Chondrocyte (in vitro differentiated cells): Measurements from ENCODE around the gene NDUFAF2. TPM values are rescaled to one million over a fixed set of nuclear protein-coding genes. Genes with fewer than 3 reads are reported as not detected.

Source experiments
- DNase-seq: peaks from one replicate; pipeline ENCODE4 v3.0.0; 2021; ENCODE audit warnings: mixed read lengths, low spot score
- H3K27ac Mint-ChIP-seq: one replicate; pipeline ENCODE4 v1.8.0; 2021; ENCODE audit warnings: mild to moderate bottlenecking, moderate library complexity, mixed read lengths; ENCODE audit not compliant: unreplicated experiment
- H3K27me3 Mint-ChIP-seq: 2 replicates; pipeline ENCODE4 v1.8.0; 2021; ENCODE audit warnings: low read depth, mixed read lengths
- H3K36me3 Mint-ChIP-seq: 2 replicates; pipeline ENCODE4 v1.8.0; 2021; ENCODE audit warnings: low read depth, mixed read lengths
- H3K4me1 Mint-ChIP-seq: 2 replicates; pipeline ENCODE4 v1.8.0; 2021; ENCODE audit warnings: low read depth, mild to moderate bottlenecking, mixed read lengths
- H3K4me3 Mint-ChIP-seq: one replicate; pipeline ENCODE4 v1.8.0; 2021; ENCODE audit warnings: mild to moderate bottlenecking, moderate library complexity, mixed read lengths; ENCODE audit not compliant: unreplicated experiment
- H3K9me3 Mint-ChIP-seq: 2 replicates; pipeline ENCODE4 v1.8.0; 2021; ENCODE audit warnings: low read depth, mixed read lengths
- CTCF ChIP-seq: fragments of 200-600 bp; sonication (generic); IDR thresholded peaks from 2 replicates; pipeline ENCODE4 v1.5.0; 2021; ENCODE audit warnings: antibody characterized with exemption, mild to moderate bottlenecking, moderate library complexity
- total RNA-seq: library from RNA; stranded (reverse); gene quantifications from 3 replicates; pipeline ENCODE4 v1.2.1, GENCODE V29; 2021

Gene NDUFAF2
- total RNA-seq, 1 donor from 2014 or later: 32.9 TPM

DNA sequence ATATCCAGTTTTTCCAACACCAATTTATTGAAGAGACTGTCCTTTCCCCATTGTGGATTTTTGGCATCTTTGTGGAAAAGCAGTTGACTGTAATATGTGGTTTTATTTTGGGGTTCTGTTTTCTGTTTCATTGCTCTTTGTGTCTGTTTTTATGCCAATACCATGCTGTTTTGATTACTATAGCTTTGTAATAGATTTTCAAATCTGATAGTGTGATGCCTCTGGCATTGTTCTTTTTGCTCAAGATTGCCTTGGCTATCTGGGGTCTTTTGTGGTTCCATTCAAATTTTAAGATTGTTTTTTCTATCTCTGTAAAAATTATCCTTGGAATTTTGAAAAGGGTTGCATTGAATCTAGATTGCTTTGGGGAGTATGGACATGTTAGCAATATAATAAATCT lies 99.5 kb downstream of the NDUFAF2 start:
- Mint-ChIP-seq H3K36me3 (peaks cover 7% of the 10 kb centered on the region), H3K27me3 (no peaks in the 10 kb centered on the region), H3K4me3 (no peak overlapping the region), H3K9me3 (peaks cover 13% of the 10 kb centered on the region), H3K27ac (no peak overlapping the region), H3K4me1 (peaks cover 8% of the 10 kb centered on the region)
- DNase-seq: no peak
- no peak for TF ChIP-seq CTCF

- DNase-seq: no peak
- no peak overlapping the region for H3K4me3 Mint-ChIP-seq
- H3K9me3 Mint-ChIP-seq: peaks cover 13% of the 10 kb centered on the region
- TF ChIP-seq CTCF: no peak
- H3K4me1 Mint-ChIP-seq: peaks cover 20% of the 10 kb centered on the region
- H3K27ac Mint-ChIP-seq: no peak overlapping the region
- H3K27me3 Mint-ChIP-seq: no peaks in the 10 kb centered on the region
- peaks cover 7% of the 10 kb centered on the region for H3K36me3 Mint-ChIP-seq
Observed at GRCh38 chr5:61047346-61047745, 102.3 kb downstream of the NDUFAF2 start.

- Mint-ChIP-seq H3K36me3 (peaks cover 7% of the 10 kb centered on the region), H3K4me3 (no peak overlapping the region), H3K4me1 (peaks cover 30% of the 10 kb centered on the region), H3K27me3 (no peaks in the 10 kb centered on the region), H3K27ac (no peak overlapping the region), H3K9me3 (peaks cover 13% of the 10 kb centered on the region)
- no peak for TF ChIP-seq CTCF
- DNase-seq: no peak
Observed at GRCh38 chr5:61048534-61048933, 103.5 kb downstream of the NDUFAF2 start.

GRCh38 chr5:61050292-61050691 lies 105.3 kb downstream of the NDUFAF2 start:
- no peak overlapping the region for H3K4me3 Mint-ChIP-seq
- H3K9me3 Mint-ChIP-seq: peaks cover 5% of the 10 kb centered on the region
- H3K36me3 Mint-ChIP-seq: peaks cover 3% of the 10 kb centered on the region
- H3K27ac Mint-ChIP-seq: no peak overlapping the region
- peaks cover 31% of the 10 kb centered on the region for H3K4me1 Mint-ChIP-seq
- no peak for DNase-seq
- no peaks in the 10 kb centered on the region for H3K27me3 Mint-ChIP-seq
- no peak for TF ChIP-seq CTCF

DNA sequence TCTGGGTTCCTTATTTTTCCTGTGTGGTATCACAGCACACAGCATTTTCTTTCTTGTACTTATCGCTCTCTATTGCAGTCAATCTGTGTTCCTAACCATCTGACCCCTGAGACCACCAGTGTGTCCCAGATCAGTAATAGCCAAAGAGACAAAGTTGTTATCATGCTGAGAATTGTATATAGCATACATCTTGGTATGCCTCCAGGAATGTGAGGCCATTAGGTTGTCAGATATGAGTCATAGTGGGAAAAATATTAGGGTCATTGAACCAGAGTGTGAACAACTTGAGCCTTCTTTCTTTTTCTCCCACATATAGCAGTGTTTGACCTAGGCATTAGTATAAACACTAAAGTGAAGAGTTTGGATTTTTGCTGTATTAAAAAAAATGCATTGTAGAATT lies 106.3 kb downstream of the NDUFAF2 start:
- no peaks in the 10 kb centered on the region for H3K9me3 Mint-ChIP-seq
- no peak overlapping the region for H3K4me3 Mint-ChIP-seq
- H3K27me3 Mint-ChIP-seq: no peaks in the 10 kb centered on the region
- no peak for TF ChIP-seq CTCF
- H3K36me3 Mint-ChIP-seq: no peaks in the 10 kb centered on the region
- H3K4me1 Mint-ChIP-seq: peaks cover 31% of the 10 kb centered on the region
- DNase-seq: no peak
- H3K27ac Mint-ChIP-seq: peak overlapping the region; percentile 37
